Forelimb muscle (tissue), 1 donor: ENCODE measurements around the gene FOXN3. TPM values are rescaled to one million over a fixed set of nuclear protein-coding genes. Genes with fewer than 3 reads are reported as not detected.

ENCODE experiments used
- DNase-seq: peaks from one replicate; pipeline ENCODE4 v3.0.0-alpha.2; 2013; ENCODE audit warnings: low read depth
- polyA plus RNA-seq: library from polyadenylated mRNA; unstranded; fragments of 120-200 nt; gene quantifications from one replicate; pipeline ENCODE4 v1.2.1, GENCODE V29; 2013; ENCODE audit not compliant: insufficient read length

The FOXN3 gene
- polyA plus RNA-seq, 1 donor = 70.1 TPM

GRCh38 chr14:89277203-89277602 lies 139.8 kb downstream of the FOXN3 start:
- DNase-seq = no peak

GRCh38 chr14:89276424-89276975 lies 140.5 kb downstream of the FOXN3 start:
- DNase-seq = no peak

- DNase-seq = no peak
Observed at GRCh38 chr14:89270439-89271227, 146.4 kb downstream of the FOXN3 start.

DNA sequence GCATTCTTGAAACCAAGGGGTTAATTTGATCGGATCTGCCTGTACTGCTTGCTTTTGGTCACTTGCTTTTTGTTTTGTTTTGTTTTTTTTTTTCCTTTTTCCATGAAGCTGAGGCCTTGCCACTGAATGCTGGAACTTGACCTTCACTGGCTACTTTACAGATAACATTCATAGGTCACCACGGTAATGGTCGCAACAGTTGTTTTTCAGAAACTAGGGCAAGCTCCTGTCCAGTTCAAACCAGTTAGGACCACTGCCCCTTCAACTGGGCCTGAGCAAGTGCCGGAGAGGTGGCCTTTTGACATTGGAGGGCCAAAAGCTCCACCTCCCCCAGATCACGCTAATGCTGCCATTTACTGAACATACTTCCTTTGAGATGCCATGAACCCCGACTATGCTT lies 147.6 kb downstream of the FOXN3 start:
- no peak for DNase-seq

DNA sequence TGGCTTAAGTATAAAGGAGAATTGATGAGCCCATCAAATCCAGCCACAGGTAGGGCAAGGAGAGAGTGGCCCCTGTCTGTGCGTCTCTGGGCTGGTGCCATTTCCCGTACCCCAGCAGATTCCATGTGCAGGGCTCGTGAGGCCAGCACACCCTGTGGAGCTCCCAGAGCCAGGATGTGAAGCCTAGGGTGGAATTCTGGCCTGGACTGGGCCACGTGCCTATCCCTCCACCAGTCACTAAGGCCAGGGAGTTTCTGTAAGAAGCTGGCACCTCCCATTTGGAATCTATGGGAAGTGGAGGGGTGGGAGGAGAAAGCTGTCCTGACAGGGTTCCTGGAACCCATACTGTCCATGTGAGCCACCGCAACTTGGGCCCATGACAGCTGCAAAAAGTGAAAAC lies 148.5 kb downstream of the FOXN3 start:
- DNase-seq = no peak

- no peak for DNase-seq
Observed at GRCh38 chr14:89267656-89268055, 149.4 kb downstream of the FOXN3 start.

- no peak for DNase-seq
Observed at GRCh38 chr14:89267163-89267562, 149.9 kb downstream of the FOXN3 start.

- DNase-seq = no peak
Observed at GRCh38 chr14:89266754-89267153, 150.3 kb downstream of the FOXN3 start.

GRCh38 chr14:89265234-89265633 lies 151.8 kb downstream of the FOXN3 start:
- no peak for DNase-seq

DNA sequence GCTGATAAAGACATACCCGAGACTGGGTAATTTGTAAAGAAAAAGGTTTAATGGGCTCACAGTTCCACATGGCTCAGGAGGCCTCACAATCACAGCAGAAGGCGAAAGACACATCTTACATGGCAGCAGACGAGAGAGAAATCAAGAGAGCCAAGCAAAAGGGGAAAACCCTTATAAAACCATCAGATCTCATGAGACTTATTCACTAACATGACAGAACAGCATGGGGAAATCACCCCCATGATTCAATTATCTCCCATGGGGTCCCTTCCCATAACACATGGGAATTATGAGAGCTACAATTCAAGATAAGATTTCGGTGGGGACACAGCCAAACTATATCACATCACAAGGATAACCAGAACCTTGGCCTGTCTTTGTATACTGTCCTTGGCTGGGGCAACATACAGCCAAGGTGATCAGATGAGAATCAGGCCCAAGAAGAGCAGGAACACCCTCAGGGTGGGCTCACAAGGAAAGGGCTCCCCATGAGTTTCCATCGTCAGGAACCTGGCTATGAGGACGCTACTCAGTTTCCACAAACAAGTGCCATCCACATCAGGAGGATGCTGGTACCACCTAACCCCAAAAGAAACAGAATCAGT lies 152.7 kb downstream of the FOXN3 start:
- no peak for DNase-seq

- no peak for DNase-seq
Observed at GRCh38 chr14:89262041-89262440, 155.0 kb downstream of the FOXN3 start.

GRCh38 chr14:89260898-89261297 lies 156.1 kb downstream of the FOXN3 start:
- DNase-seq = no peak

- DNase-seq = no peak
Observed at GRCh38 chr14:89259951-89260609, 157.0 kb downstream of the FOXN3 start.

DNA sequence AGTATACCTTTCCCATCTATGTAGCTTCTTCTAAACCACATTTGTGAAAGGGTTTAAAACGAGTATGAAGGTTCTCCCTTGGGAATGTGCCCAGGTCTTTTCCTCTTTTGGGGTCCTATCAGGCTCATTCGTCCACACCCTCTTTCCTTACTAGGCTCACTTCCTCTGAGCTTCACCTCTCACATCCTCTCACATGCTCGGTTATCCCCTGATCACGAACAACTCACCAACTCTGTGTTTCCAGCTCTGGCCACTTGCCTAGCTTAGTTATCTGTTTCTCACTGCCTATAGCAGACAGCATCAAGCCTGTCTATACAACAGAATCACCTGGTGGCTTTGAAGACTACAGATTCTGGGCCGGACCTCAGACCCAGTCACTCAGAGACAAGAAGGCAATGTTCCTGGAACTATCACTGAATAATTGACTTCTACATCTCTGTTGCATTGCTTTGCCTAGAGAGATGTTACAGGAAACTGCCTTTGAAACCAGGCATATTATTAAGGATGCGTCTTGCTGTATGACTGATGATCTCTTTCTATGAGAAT lies 158.2 kb downstream of the FOXN3 start:
- DNase-seq = no peak

DNA sequence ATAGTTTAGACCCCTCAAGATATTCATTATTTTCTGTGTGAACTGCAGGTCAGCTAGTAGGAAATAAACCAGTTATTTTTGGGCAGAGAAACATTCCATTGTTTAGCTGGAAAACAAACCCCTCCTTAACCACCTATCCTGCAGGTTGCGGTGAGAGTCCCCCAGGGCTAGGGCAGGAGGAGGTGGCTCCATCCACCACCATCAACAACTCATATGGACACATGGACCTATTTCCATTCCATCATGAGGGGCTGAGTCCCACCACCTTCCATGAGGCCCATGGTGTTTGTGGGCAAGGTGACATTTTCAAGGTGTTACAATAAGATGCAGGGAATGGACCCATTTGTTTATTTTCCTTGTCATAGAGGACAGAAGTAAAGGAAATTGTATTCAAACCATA lies 160.1 kb downstream of the FOXN3 start:
- DNase-seq = no peak

- DNase-seq = peak; percentile 25
Observed at GRCh38 chr14:89256283-89256682, 160.8 kb downstream of the FOXN3 start.

GRCh38 chr14:89255852-89256251 lies 161.2 kb downstream of the FOXN3 start:
- no peak for DNase-seq

DNA sequence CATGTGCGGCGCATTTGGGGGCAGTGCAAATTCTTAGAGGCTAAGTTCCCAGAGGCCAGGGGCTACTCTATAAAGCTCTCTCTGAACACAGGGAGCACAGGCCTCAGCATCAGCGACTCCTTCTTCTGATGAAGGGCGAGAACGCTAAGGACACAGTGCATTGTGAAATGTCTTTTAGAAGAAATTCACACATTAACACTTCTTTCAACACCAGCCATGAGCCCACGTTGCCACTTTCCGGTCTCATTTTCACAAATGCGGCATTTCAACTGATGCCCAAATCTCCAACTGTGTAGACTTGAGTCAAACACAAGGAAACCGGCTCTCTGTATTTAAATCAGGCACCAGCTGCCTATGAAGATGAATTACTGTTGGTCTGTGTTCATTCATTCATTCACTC lies 162.0 kb downstream of the FOXN3 start:
- no peak for DNase-seq

GRCh38 chr14:89254166-89254909 lies 162.7 kb downstream of the FOXN3 start:
- no peak for DNase-seq

DNA sequence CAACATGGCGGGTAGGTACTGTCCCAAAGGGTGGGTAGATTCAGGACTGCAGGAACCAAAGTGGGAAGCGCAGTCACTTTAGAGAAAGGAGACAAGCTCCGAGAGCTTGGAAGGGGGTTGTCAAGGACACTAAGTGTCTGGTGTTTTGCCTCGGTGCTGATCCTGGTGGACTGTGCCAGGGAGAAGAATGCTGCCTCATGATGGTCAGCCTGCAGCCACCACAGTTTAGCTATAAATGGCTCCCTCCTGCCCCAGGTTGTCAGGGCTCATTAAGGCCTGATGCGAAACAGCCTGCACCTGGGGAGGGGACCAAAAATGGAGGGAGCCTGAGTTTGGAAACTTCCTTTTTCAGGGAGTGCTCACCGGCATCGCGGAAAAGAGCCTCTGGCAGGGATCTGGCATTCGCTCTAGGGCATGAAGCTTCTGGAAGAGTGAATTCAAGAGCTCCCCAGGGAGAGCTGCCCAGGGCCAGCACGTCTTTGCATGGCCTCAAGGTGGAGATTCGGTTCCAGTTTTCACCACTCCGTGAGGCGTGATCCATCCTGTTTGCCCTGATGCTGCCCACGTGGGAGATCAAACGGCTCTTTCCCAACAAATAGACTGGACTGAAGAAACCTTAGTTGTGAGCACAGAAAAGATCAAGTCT lies 164.0 kb downstream of the FOXN3 start:
- no peak for DNase-seq

DNA sequence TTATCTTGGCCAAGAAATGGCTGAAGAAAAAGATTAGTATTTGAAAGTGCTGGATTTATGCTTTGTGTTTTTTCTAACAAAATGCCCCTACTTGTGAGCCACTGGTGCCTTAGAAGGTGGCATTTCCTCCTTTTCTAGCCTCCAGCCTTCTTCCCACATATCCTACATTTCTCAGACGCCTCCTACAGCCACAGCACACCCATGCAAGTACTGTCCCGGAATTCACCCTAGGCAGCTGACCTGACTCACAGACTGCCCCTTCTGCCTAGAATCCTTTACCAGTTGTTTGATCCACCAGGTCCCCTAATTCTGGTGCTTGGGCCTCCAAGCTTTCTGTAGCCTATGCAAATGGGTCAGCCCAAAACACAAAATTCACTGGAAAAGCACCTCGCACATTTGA lies 166.0 kb downstream of the FOXN3 start:
- no peak for DNase-seq
